C4-2B (cell line): ENCODE measurements around the gene FRAS1.
"Not testable (repeated sequence)": the region's sequence is repeated elsewhere in the genome, so short reads cannot be mapped to it uniquely, and the experiment has no call there.

Source experiments
- H3K27ac ChIP-seq: fragments of 450-650 bp; 2 replicates; pipeline ENCODE4 v1.5.1; 2017
- CTCF ChIP-seq: fragments of 450-650 bp; conservative IDR thresholded peaks from 2 replicates; pipeline ENCODE4 v1.5.1; 2017; ENCODE audit warnings: mild to moderate bottlenecking
- ZFX ChIP-seq: fragments of 450-650 bp; IDR thresholded peaks from 2 replicates; pipeline ENCODE4 v1.6.1; 2017

FRAS1 gene

GRCh38 chr4:78174891-78175290, 117.8 kb downstream of the FRAS1 start:
- no peak for TF ChIP-seq CTCF
- TF ChIP-seq ZFX = no peak
- no peak overlapping the region for H3K27ac ChIP-seq

- TF ChIP-seq ZFX (no peak), CTCF (no peak)
- H3K27ac ChIP-seq = no peak overlapping the region
Measured at GRCh38 chr4:78179196-78179595, 122.1 kb downstream of the FRAS1 start.

- H3K27ac ChIP-seq = not testable (repeated sequence)
Measured at GRCh38 chr4:78181681-78182234, 124.6 kb downstream of the FRAS1 start.

- H3K27ac ChIP-seq = no peak overlapping the region
- TF ChIP-seq ZFX (no peak), CTCF (no peak)
Measured at GRCh38 chr4:78184584-78184983, 127.5 kb downstream of the FRAS1 start.

- TF ChIP-seq CTCF (no peak), ZFX (no peak)
- H3K27ac ChIP-seq = no peak overlapping the region
Measured at GRCh38 chr4:78185117-78185516, 128.0 kb downstream of the FRAS1 start.

GRCh38 chr4:78186597-78187543, 129.7 kb downstream of the FRAS1 start:
- H3K27ac ChIP-seq = no peak overlapping the region
- TF ChIP-seq ZFX (no peak), CTCF (no peak)

DNA sequence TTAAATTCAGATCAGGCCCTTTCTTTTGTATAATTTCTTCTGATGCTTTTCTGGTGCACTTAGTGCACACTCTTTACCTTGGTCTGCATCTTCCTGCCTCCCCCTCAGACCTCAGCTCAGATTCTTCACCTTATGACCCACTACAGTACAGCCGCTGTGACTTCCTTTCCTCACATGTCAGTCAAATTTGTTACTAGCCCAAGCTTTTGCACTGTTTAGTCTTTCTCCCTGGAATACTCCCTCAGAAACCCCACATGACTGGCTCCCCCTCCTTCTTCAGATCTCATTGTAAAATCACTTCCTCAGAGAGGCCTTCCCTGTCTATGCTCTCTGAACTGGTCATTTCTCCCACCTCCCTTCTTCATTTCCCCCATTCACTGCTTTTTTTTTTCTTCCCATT, 132.9 kb downstream of the FRAS1 start:
- H3K27ac ChIP-seq = no peak overlapping the region
- TF ChIP-seq CTCF = no peak
- TF ChIP-seq ZFX = no peak

DNA sequence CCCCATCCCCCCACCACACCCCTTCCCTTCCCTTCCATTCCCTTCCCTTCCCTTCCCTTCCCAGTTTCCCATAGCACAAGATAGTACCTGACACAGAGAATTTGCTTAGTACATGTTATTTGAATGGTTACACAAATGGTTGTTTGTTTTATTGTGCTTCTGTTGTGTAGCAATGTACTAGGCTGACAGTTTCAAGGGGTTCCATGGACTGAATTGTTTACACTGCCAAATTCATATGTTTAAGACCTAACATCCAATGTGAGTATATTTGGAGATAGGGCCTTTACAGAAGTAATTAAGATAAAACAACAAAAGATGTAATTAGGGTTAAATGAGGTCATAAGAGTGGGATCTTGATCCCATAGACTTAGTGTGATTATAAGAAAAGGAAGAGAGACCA, 133.5 kb downstream of the FRAS1 start:
- TF ChIP-seq ZFX (no peak), CTCF (no peak)
- no peak overlapping the region for H3K27ac ChIP-seq
